HG02885 (cell line): Measurements from ENCODE around the gene RALY.

Source experiments
- ATAC-seq: cut with Tn5 transposase; IDR thresholded peaks from one replicate; pipeline ENCODE4 v1.9.1; 2021; ENCODE audit warnings: mild to moderate bottlenecking; ENCODE audit not compliant: unreplicated experiment, poor library complexity

Gene RALY

GRCh38 chr20:33985830-33986229, 7.9 kb upstream of the RALY start:
- no peak for ATAC-seq

GRCh38 chr20:33986560-33987216, 7.0 kb upstream of the RALY start:
- ATAC-seq: no peak

- ATAC-seq: no peak
Observed at GRCh38 chr20:33990075-33990474, 3.6 kb upstream of the RALY start.

GRCh38 chr20:33991502-33991901, 2.2 kb upstream of the RALY start:
- no peak for ATAC-seq

GRCh38 chr20:33992145-33992922, 1.4 kb upstream of the RALY start:
- ATAC-seq: no peak

- peak; percentile 74 for ATAC-seq
Observed at GRCh38 chr20:33992923-33993575, 662 bp upstream of the RALY start.

- peak; percentile 34 for ATAC-seq
Observed at GRCh38 chr20:33994222-33994913, 657 bp downstream of the RALY start.

- no peak for ATAC-seq
Observed at GRCh38 chr20:33995053-33995831, 1.5 kb downstream of the RALY start.

GRCh38 chr20:33999025-33999649, 5.4 kb downstream of the RALY start:
- ATAC-seq: no peak

GRCh38 chr20:34001378-34001777, 7.7 kb downstream of the RALY start:
- ATAC-seq: no peak

GRCh38 chr20:34004227-34004626, 10.5 kb downstream of the RALY start:
- no peak for ATAC-seq

GRCh38 chr20:34004790-34005457, 11.2 kb downstream of the RALY start:
- no peak for ATAC-seq

GRCh38 chr20:34006619-34007018, 12.9 kb downstream of the RALY start:
- ATAC-seq: no peak

- no peak for ATAC-seq
Observed at GRCh38 chr20:34008477-34008876, 14.8 kb downstream of the RALY start.

- no peak for ATAC-seq
Observed at GRCh38 chr20:34010405-34010931, 16.8 kb downstream of the RALY start.

GRCh38 chr20:34011275-34011674, 17.6 kb downstream of the RALY start:
- ATAC-seq: no peak

- no peak for ATAC-seq
Observed at GRCh38 chr20:34012330-34012729, 18.6 kb downstream of the RALY start.

- ATAC-seq: no peak
Observed at GRCh38 chr20:34012735-34013134, 19.0 kb downstream of the RALY start.

- no peak for ATAC-seq
Observed at GRCh38 chr20:34013554-34013953, 19.8 kb downstream of the RALY start.
